ENCODE data around the gene XRN1.

GRCh38 chr3:142319912-142320311 is 127.9 kb downstream of the XRN1 start:
- TF ChIP-seq CTCF (IDR thresholded peaks at IDR 0.05) (no peak), POLR2AphosphoS5 (IDR thresholded peaks at IDR 0.05) (no peak), POLR2A (IDR thresholded peaks at IDR 0.05) (no peak), EP300 (IDR thresholded peaks at IDR 0.05) (no peak)
